GM10266 (cell line): ENCODE data around the gene MLXIP.
A peak's percentile ranks its signal among the peaks of the same experiment; 100 is the strongest.

ENCODE experiments used
- DNase-seq: peaks from one replicate; pipeline ENCODE4 v3.0.0; 2012; ENCODE audit errors: extremely low spot score
- CTCF ChIP-seq: IDR thresholded peaks from 2 replicates; pipeline ENCODE4 v1.5.1; 2012; ENCODE audit warnings: mild to moderate bottlenecking, low read depth; ENCODE audit not compliant: control insufficient read depth, insufficient read depth; ENCODE audit errors: missing control alignments

MLXIP gene

GRCh38 chr12:122078141-122079032, at the start of gene MLXIP:
MLXIP (plus strand) TSS chr12:122078756; CDS start chr12:122078854, 98 bp downstream.
- DNase-seq: peak; percentile 98
- no peak for TF ChIP-seq CTCF

DNA sequence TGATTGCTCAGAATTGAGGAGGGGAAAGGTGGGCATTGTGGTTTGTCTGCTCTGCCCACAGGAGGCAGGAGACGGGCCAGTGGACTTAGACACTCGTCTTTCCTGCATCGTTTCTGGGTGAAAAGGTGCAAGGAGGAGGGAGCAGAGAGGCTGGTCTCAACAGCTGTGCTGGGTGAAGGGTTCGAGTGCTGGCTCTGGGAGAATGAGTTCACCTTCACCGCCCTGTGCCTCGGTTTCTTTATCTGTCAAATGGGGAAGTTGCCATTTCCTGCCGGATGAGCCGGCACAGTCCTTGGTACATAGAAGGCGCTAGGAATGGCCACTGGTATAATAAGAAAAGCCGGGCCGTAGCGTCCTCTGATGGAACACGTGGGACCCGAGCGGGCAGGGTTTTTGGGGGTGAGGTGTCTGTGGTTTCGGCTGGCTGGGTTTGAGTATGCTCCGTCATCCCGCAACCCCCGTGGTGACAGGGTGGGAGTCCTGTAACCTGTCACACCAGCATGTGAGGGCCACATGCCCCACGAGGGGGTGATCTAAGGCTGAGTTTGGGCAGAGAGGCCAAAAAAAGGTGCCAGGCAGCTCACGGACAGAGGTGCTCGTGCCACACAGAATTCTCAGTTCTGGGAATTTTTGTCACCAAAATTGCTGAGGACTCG, 49.5 kb upstream of the MLXIP start:
- peak; percentile 50 for TF ChIP-seq CTCF
- peak; percentile 82 for DNase-seq

DNA sequence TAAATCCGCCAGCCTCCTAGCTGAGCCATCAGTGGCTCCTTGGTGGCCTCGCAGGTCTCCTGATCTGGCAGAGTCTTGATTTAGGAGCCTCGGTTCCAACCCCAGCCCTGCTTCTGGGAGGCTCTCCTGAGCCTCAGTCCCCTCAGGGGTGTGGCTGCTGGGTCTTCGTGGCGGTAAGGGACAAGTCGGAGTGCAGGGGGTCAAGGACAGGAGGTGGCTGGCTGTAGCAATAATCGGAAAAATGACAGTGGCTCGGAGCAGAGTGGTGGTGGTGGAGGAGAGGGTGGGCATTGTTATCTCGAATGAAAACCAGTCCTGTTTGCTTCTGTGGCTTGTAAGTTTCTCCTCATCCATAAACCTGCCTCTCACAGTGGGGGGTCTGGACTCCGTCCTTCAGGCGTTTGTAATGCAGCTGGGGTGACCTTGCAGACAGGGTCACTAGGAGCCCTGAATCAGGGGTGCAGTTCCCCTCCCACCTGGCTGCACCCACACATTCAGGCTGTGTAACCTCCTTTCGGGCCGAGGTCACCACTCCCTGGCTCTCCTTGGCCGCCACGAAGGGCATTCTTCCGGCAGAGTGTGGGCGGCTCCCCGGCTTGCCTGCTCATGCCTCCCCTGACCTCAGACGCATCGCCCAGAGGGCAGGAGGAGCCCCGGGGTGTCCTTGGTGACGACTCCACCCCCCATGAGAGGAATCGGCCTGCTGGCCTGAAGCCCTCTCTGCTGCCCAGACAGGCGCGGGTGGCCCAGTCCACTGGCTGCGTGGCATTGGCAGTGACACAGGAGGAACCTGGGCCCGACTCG, 48.7 kb upstream of the MLXIP start:
- no peak for TF ChIP-seq CTCF
- DNase-seq: no peak

GRCh38 chr12:122030424-122031035, 48.0 kb upstream of the MLXIP start:
- no peak for DNase-seq
- TF ChIP-seq CTCF: no peak

DNA sequence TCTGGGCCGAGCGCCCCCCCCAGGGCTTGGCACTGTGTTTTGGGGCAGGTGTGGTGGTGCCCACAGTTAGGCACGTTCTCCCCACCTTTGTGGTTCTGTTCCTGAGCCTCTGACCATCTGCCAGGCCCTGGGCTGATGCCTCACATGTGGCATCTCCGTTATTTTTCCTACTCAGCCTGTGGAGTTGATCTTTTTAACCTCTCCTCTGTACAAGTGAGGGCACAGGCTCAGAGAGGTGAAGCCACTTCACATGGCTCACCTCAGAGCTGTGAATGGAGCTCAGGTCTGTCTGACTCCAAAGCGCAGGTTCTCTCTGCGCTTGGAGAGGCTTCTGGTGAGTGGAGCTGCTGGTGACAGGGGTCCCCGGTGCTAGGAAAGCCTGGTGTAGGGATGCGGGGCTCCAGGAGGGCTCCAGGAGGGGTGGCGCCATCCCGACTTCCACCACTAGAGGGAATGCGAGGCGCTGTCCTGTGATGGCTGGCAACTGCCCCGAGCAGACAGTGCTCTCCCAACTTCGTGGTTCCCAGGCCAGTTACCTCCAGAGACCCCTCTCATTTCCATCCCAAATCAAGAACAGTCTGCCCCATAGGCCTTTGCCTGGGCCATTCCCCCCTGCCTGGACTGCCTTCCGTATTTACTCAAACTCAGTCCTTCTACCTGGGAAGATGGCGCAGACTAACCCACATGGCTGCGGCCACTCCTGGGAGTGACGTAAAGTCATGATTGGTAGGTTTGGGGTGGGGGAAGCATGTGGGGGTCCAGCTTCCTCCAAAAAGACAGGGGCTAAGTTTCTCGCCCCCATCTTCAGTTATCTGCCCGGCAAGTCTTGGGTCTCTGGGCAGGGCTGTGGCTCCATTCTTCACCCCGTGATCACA, 47.0 kb upstream of the MLXIP start:
- peak; percentile 48 for TF ChIP-seq CTCF
- DNase-seq: peak; percentile 64

GRCh38 chr12:122032580-122032979, 46.0 kb upstream of the MLXIP start:
- TF ChIP-seq CTCF: no peak

More at GRCh38 chr12:122032580-122032979, 46.0 kb upstream of the MLXIP start:
- no peak for DNase-seq
